GM23248 (cell line): Measurements from ENCODE around the gene CHST5. TPM values are rescaled to one million over a fixed set of nuclear protein-coding genes. Genes with fewer than 3 reads are reported as not detected.

ENCODE experiments used
- DNase-seq: peaks from one replicate; pipeline ENCODE4 v3.0.0-alpha.2; 2015
- H2AFZ ChIP-seq: fragments of 200-600 bp; sonication (generic); 2 replicates; pipeline ENCODE4 v1.6.1; 2016; ENCODE audit warnings: antibody characterized with exemption
- H3F3A ChIP-seq: fragments of 200-600 bp; sonication (generic); 2 replicates; pipeline ENCODE4 v1.6.1; 2016; ENCODE audit warnings: mild to moderate bottlenecking, antibody characterized with exemption, mixed run types; ENCODE audit not compliant: insufficient read depth
- H3K27ac ChIP-seq: fragments of 200-600 bp; sonication (generic); 2 replicates; pipeline ENCODE4 v1.5.1; 2016; ENCODE audit warnings: mild to moderate bottlenecking
- H3K27me3 ChIP-seq: fragments of 200-600 bp; sonication (generic); replicated peaks from 2 replicates; pipeline ENCODE4 v1.6.1; 2016; ENCODE audit warnings: mild to moderate bottlenecking; ENCODE audit not compliant: insufficient read depth
- H3K36me3 ChIP-seq: fragments of 200-600 bp; sonication (generic); 2 replicates; pipeline ENCODE4 v1.6.1; 2016; ENCODE audit warnings: low read depth, mild to moderate bottlenecking
- H3K4me1 ChIP-seq: fragments of 200-600 bp; sonication (generic); 2 replicates; pipeline ENCODE4 v1.6.1; 2016; ENCODE audit warnings: mild to moderate bottlenecking; ENCODE audit not compliant: insufficient read depth
- H3K4me2 ChIP-seq: fragments of 200-600 bp; sonication (generic); one replicate; pipeline ENCODE4 v1.6.1; 2016; ENCODE audit warnings: mild to moderate bottlenecking; ENCODE audit not compliant: unreplicated experiment
- H3K4me3 ChIP-seq: fragments of 200-600 bp; sonication (generic); 2 replicates; pipeline ENCODE4 v1.5.1; 2016; ENCODE audit warnings: mild to moderate bottlenecking
- H3K79me2 ChIP-seq: fragments of 200-600 bp; sonication (generic); 2 replicates; pipeline ENCODE4 v1.6.1; 2016; ENCODE audit warnings: mild to moderate bottlenecking; ENCODE audit not compliant: insufficient read depth
- H3K9ac ChIP-seq: fragments of 200-600 bp; sonication (generic); 2 replicates; pipeline ENCODE4 v1.6.1; 2016; ENCODE audit warnings: mild to moderate bottlenecking
- H3K9me2 ChIP-seq: fragments of 200-600 bp; sonication (generic); 2 replicates; pipeline ENCODE4 v1.6.1; 2016; ENCODE audit warnings: mixed run types, mild to moderate bottlenecking, moderate library complexity; ENCODE audit not compliant: insufficient read depth
- H3K9me3 ChIP-seq: fragments of 200-600 bp; sonication (generic); one replicate; pipeline ENCODE4 v1.6.1; 2017; ENCODE audit warnings: low read depth
- H4K20me1 ChIP-seq: fragments of 200-600 bp; sonication (generic); 2 replicates; pipeline ENCODE4 v1.6.0; 2016; ENCODE audit not compliant: insufficient read depth
- EZH2 ChIP-seq: fragments of 200-600 bp; sonication (generic); IDR thresholded peaks from 2 replicates; pipeline ENCODE4 v1.6.1; 2018; ENCODE audit warnings: antibody characterized with exemption, mild to moderate bottlenecking; ENCODE audit not compliant: insufficient read depth, poor library complexity, severe bottlenecking
- EZH2phosphoT487 ChIP-seq: fragments of 200-600 bp; sonication (generic); IDR thresholded peaks from 2 replicates; pipeline ENCODE4 v1.6.1; 2018; ENCODE audit warnings: antibody characterized with exemption, moderate library complexity, mild to moderate bottlenecking, low read depth; ENCODE audit not compliant: insufficient read depth
- WGBS, 2 experiments: methylation state at CpG; one replicate each; pipeline ENCODE4 v1.1.6; 2015 to 2017; ENCODE audit warnings: low lambda C conversion rate in 2 of 2, low coverage in 1 of 2; ENCODE audit errors: missing lambda C conversion rate in 2 of 2; 5-methylcytosine and 5-hydroxymethylcytosine counted together
- in situ Hi-C: fragments of 300-500 bp; cut with MboI; formaldehyde crosslinking; loops from 2 replicates; pipeline ENCODE4 v1.15.0; 2020
- polyA plus RNA-seq: library from polyadenylated mRNA; unstranded; fragments of >200 nt; fragmentation: Nextera tagmentation; extraction: Ambion mirVana; gene quantifications from 2 replicates; pipeline ENCODE4 v1.2.1, GENCODE V29; 2016
- total RNA-seq: library from RNA; depleted of rRNA; stranded (reverse); fragments of >200 nt; shearing (Covaris generic); gene quantifications from 2 replicates; pipeline ENCODE4 v1.2.3, GENCODE V29; 2014; rRNA removed

Gene CHST5
- total RNA-seq: 0.25 TPM in 1 of 2 replicates, not detected in the other
- not detected in 2 replicates for polyA plus RNA-seq

- Histone ChIP-seq H3K9me3 (no peaks in the 10 kb centered on the region), H3K4me1 (no peaks in the 10 kb centered on the region), H2AFZ (no peak within 1 kb of the TSS), H3K27ac (no peak within 1 kb of the TSS), H3K27me3 (no peaks in the 10 kb centered on the region), H3K9ac (no peak within 1 kb of the TSS), H4K20me1 (no peaks in the 10 kb centered on the region), H3K36me3 (no peaks in the 10 kb centered on the region), H3F3A (no peaks in the 10 kb centered on the region), H3K79me2 (no peaks in the 10 kb centered on the region), H3K4me2 (no peak within 1 kb of the TSS), H3K9me2 (no peaks in the 10 kb centered on the region), H3K4me3 (no peak within 1 kb of the TSS)
- 90 to 91% methylated on average over 7 of the region's 7 CpGs for WGBS, 2 experiments
- in situ Hi-C loops: no loop called here
- no peak for DNase-seq
- TF ChIP-seq EZH2 (no peak), EZH2phosphoT487 (no peak)
These were observed at the start of gene CHST5 for GRCh38 chr16:75535901-75536300. CHST5 (minus strand) TSS chr16:75536108; CDS start chr16:75530384, 5,724 bp downstream.

GRCh38 chr16:75584108-75584507, 48.2 kb upstream of the CHST5 start:
- Histone ChIP-seq H3K9me2 (no peaks in the 10 kb centered on the region), H3K79me2 (no peaks in the 10 kb centered on the region), H2AFZ (no peak overlapping the region), H3K4me1 (no peaks in the 10 kb centered on the region), H4K20me1 (no peaks in the 10 kb centered on the region), H3F3A (no peaks in the 10 kb centered on the region), H3K27me3 (no peaks in the 10 kb centered on the region), H3K4me2 (no peak overlapping the region), H3K36me3 (no peaks in the 10 kb centered on the region), H3K27ac (no peak overlapping the region), H3K9me3 (no peaks in the 10 kb centered on the region), H3K4me3 (no peak overlapping the region), H3K9ac (no peak overlapping the region)
- in situ Hi-C loops: no loop called here
- 82 to 93% methylated on average over 3 of the region's 3 CpGs for WGBS, 2 experiments
- TF ChIP-seq EZH2phosphoT487: no peak
- no peak for DNase-seq

- no peak overlapping the region for H2AFZ ChIP-seq
- H3K27ac ChIP-seq: no peak overlapping the region
- H4K20me1 ChIP-seq: no peaks in the 10 kb centered on the region
- H3K4me1 ChIP-seq: no peaks in the 10 kb centered on the region
- no peak for TF ChIP-seq EZH2phosphoT487
- TF ChIP-seq EZH2: no peak
- no peaks in the 10 kb centered on the region for H3F3A ChIP-seq
- in situ Hi-C loops: no loop called here
- 92% methylated on average over 7 of the region's 7 CpGs for WGBS, 2 experiments
- DNase-seq: no peak
- H3K79me2 ChIP-seq: peaks cover 9% of the 10 kb centered on the region; the same call in 1 of the 2 replicates
- peaks cover 26% of the 10 kb centered on the region for H3K36me3 ChIP-seq
- H3K4me2 ChIP-seq: no peak overlapping the region
- H3K9me3 ChIP-seq: no peaks in the 10 kb centered on the region
- no peaks in the 10 kb centered on the region for H3K27me3 ChIP-seq
- H3K4me3 ChIP-seq: no peak overlapping the region
- no peaks in the 10 kb centered on the region for H3K9me2 ChIP-seq
- H3K9ac ChIP-seq: no peak overlapping the region
These were observed 43.5 kb upstream of the CHST5 start for GRCh38 chr16:75579281-75579834.

- Histone ChIP-seq H3K4me2 (no peak overlapping the region), H3K9me3 (no peaks in the 10 kb centered on the region), H3K27ac (no peak overlapping the region), H3K4me3 (no peak overlapping the region), H3K4me1 (no peaks in the 10 kb centered on the region), H4K20me1 (no peaks in the 10 kb centered on the region), H3K9ac (no peak overlapping the region), H3K27me3 (no peaks in the 10 kb centered on the region), H3F3A (no peaks in the 10 kb centered on the region), H3K9me2 (no peaks in the 10 kb centered on the region), H3K36me3 (peaks cover 26% of the 10 kb centered on the region), H2AFZ (no peak overlapping the region), H3K79me2 (peaks cover 16% of the 10 kb centered on the region; the same call in 1 of the 2 replicates)
- DNase-seq: no peak
- whole genome bisulfite sequencing, 2 experiments: 98 to 99% methylated on average over 2 of the region's 2 CpGs
- TF ChIP-seq EZH2phosphoT487 (no peak), EZH2 (no peak)
- in situ Hi-C loops: no loop called here
These were observed 42.8 kb upstream of the CHST5 start for GRCh38 chr16:75578725-75579124.

GRCh38 chr16:75578212-75578611, 42.3 kb upstream of the CHST5 start:
- no peak overlapping the region for H2AFZ ChIP-seq
- H3K9me3 ChIP-seq: no peaks in the 10 kb centered on the region
- H4K20me1 ChIP-seq: 0 out of 2 replicates have a peak, but pooled peaks cover 3% of the 10 kb centered on the region
- no peak for DNase-seq
- H3K4me2 ChIP-seq: no peak overlapping the region
- no peaks in the 10 kb centered on the region for H3K27me3 ChIP-seq
- H3K27ac ChIP-seq: no peak overlapping the region
- no peaks in the 10 kb centered on the region for H3K4me1 ChIP-seq
- no peak overlapping the region for H3K9ac ChIP-seq
- peaks cover 21% of the 10 kb centered on the region for H3K79me2 ChIP-seq
- TF ChIP-seq EZH2: no peak
- TF ChIP-seq EZH2phosphoT487: no peak
- no peaks in the 10 kb centered on the region for H3F3A ChIP-seq
- no peak overlapping the region for H3K4me3 ChIP-seq
- no peaks in the 10 kb centered on the region for H3K9me2 ChIP-seq
- WGBS, 2 experiments: 95 to 98% methylated on average over 7 of the region's 7 CpGs
- H3K36me3 ChIP-seq: peaks cover 32% of the 10 kb centered on the region
- in situ Hi-C loops: no loop called here
